GM12878 (cell line): ENCODE measurements around the gene RBMY1B. TPM values are rescaled to one million over a fixed set of nuclear protein-coding genes. Genes with fewer than 3 reads are reported as not detected.

Source experiments
- ATAC-seq: fragments of 200-7000 bp; cut with Tn5 transposase; 3 replicates; pipeline ENCODE4 v1.9.1; 2020; ENCODE audit warnings: mild to moderate bottlenecking, moderate library complexity
- BruUV-seq: library from RNA; stranded (reverse); fragments of 400-500 nt; replicated peaks from 2 replicates; lab custom pipeline; 2021; lab: Mats Ljungman, UMichigan
- CTCF ChIA-PET: fragments of 300-600 bp; sonication (Branson Sonifier 250); formaldehyde crosslinking; extraction: SDS; loops from one replicate; lab custom pipeline; 2021; ENCODE audit warnings: inconsistent platforms; lab: Yijun Ruan, JAX
- POLR2A ChIA-PET: fragments of 350-600 bp; formaldehyde crosslinking; extraction: SDS; loops from one replicate; lab custom pipeline; 2021; ENCODE audit warnings: inconsistent platforms; lab: Charles Lee
- RAD21 ChIA-PET: fragments of 300-600 bp; sonication (Branson Sonifier 250); formaldehyde crosslinking; loops from one replicate; lab custom pipeline; 2023; ENCODE audit warnings: antibody characterized with exemption; ENCODE audit not compliant: unreplicated experiment; lab: Charles Lee
- SMC1A ChIA-PET: fragments of 300-600 bp; sonication (Branson Sonifier 250); formaldehyde crosslinking; loops from one replicate; lab custom pipeline; 2023; ENCODE audit not compliant: unreplicated experiment, uncharacterized antibody; lab: Charles Lee
- DNase-seq: peaks from one replicate; pipeline ENCODE4 v3.0.0-alpha.2; 2011; ENCODE audit warnings: low read depth, low spot score
- FAIRE-seq: peaks from 3 replicates; lab custom pipeline; 2011; peaks lifted over from hg19 to GRCh38; lab: Jason Lieb, UNC
- H2AFZ ChIP-seq: 2 replicates; pipeline ENCODE4 v1.6.0; 2011; ENCODE audit warnings: low read depth, low read length, control low read depth; ENCODE audit not compliant: control insufficient read depth
- H3K27ac ChIP-seq: 2 replicates; pipeline ENCODE4 v1.5.1; 2011; ENCODE audit warnings: control low read depth; ENCODE audit not compliant: control insufficient read depth, insufficient read depth
- H3K27me3 ChIP-seq, 2 experiments: replicated peaks in 1 of 2; 2 replicates each; pipeline versions ENCODE4 v1.6.0 to v1.6.1; 2011; ENCODE audit warnings: low read length in 1 of 2; ENCODE audit not compliant: control insufficient read depth in 2 of 2, insufficient read depth in 2 of 2
- H3K36me3 ChIP-seq, 2 experiments: 2 replicates each; pipeline ENCODE4 v1.5.1; 2011; ENCODE audit warnings: low read length in 1 of 2; ENCODE audit not compliant: control insufficient read depth in 2 of 2, insufficient read depth in 2 of 2
- H3K4me1 ChIP-seq: 2 replicates; pipeline ENCODE4 v1.6.1; 2011; ENCODE audit warnings: mild to moderate bottlenecking, low read length, moderate library complexity, mixed read lengths; ENCODE audit not compliant: control insufficient read depth, insufficient read depth
- H3K4me2 ChIP-seq: 2 replicates; pipeline ENCODE4 v1.6.0; 2011; ENCODE audit warnings: control low read depth; ENCODE audit not compliant: control insufficient read depth, insufficient read depth
- H3K4me3 ChIP-seq: fragments of 200-600 bp; sonication (generic); 2 replicates; pipeline ENCODE4 v1.5.1; 2016
- H3K79me2 ChIP-seq: 2 replicates; pipeline ENCODE4 v1.6.0; 2011; ENCODE audit warnings: low read length; ENCODE audit not compliant: control insufficient read depth, insufficient read depth
- H3K9ac ChIP-seq: 2 replicates; pipeline ENCODE4 v1.8.0; 2011; ENCODE audit warnings: low read length, control low read depth, mixed read lengths; ENCODE audit not compliant: control insufficient read depth, insufficient read depth
- H3K9me3 ChIP-seq: replicated peaks from 3 replicates; pipeline ENCODE4 v1.5.1; 2011; ENCODE audit warnings: mild to moderate bottlenecking, low read length; ENCODE audit not compliant: control insufficient read depth, insufficient read depth
- H4K20me1 ChIP-seq: 2 replicates; pipeline ENCODE4 v1.6.0; 2011; ENCODE audit not compliant: control insufficient read depth, insufficient read depth
- EGR1 ChIP-seq, 2 experiments: IDR thresholded peaks; 1 replicate in 1 of 2; 2 replicates in 1 of 2; pipeline ENCODE4 v1.6.1; 2011 to 2012; ENCODE audit warnings: low read depth in 2 of 2, low read length in 2 of 2, borderline replicate concordance in 1 of 2, mild to moderate bottlenecking in 1 of 2, moderate library complexity in 1 of 2
- FOS ChIP-seq: IDR thresholded peaks from 3 replicates; pipeline ENCODE4 v1.6.1; 2011; ENCODE audit warnings: borderline replicate concordance; ENCODE audit not compliant: insufficient read length; ENCODE audit errors: extremely low read depth
- GATAD2B ChIP-seq: fragments of 450-650 bp; conservative IDR thresholded peaks from 2 replicates; pipeline ENCODE4 v1.6.1; 2017; ENCODE audit warnings: low read depth, mild to moderate bottlenecking, moderate library complexity
- JUND ChIP-seq: IDR thresholded peaks from 2 replicates; pipeline ENCODE4 v1.6.1; 2012; ENCODE audit warnings: low read depth, mild to moderate bottlenecking, low read length, improper control_type of control experiment, moderate library complexity
- KDM1A ChIP-seq: fragments of 200-600 bp; sonication (generic); IDR thresholded peaks from 2 replicates; pipeline ENCODE4 v1.6.1; 2016; ENCODE audit warnings: borderline replicate concordance
- NFIC ChIP-seq: IDR thresholded peaks from 2 replicates; pipeline ENCODE4 v1.6.1; 2012; ENCODE audit warnings: low read depth, mild to moderate bottlenecking, inconsistent platforms, low read length, moderate library complexity
- NR2C1 ChIP-seq: fragments of 450-650 bp; IDR thresholded peaks from 2 replicates; pipeline ENCODE4 v1.6.1; 2017; ENCODE audit warnings: antibody characterized with exemption, mild to moderate bottlenecking, moderate library complexity
- RAD21 ChIP-seq: IDR thresholded peaks from 2 replicates; pipeline ENCODE4 v1.6.1; 2011; ENCODE audit warnings: mild to moderate bottlenecking, low read depth, low read length, moderate library complexity; ENCODE audit not compliant: insufficient read depth
- ZNF274 ChIP-seq: IDR thresholded peaks from one replicate; pipeline ENCODE4 v1.8.0; 2011; ENCODE audit not compliant: insufficient read length, insufficient read depth
- ZZZ3 ChIP-seq: IDR thresholded peaks from 2 replicates; pipeline ENCODE4 v1.6.1; 2011; ENCODE audit warnings: low read depth; ENCODE audit not compliant: control insufficient read depth, insufficient read length
- WGBS: methylation state at CpG from one replicate; pipeline ENCODE4 v1.1.6; 2016; ENCODE audit warnings: low lambda C conversion rate; ENCODE audit not compliant: insufficient replicate concordance, insufficient coverage; ENCODE audit errors: missing lambda C conversion rate; 5-methylcytosine and 5-hydroxymethylcytosine counted together
- in situ Hi-C: fragments of 300-500 bp; cut with MboI; formaldehyde crosslinking; loops from 9 replicates; pipeline ENCODE4 v1.14.3; 2018; ENCODE audit warnings: mixed read lengths
- intact Hi-C: fragments of 100-400 bp; cut with micrococcal nuclease; formaldehyde crosslinking; loops from one replicate; pipeline ENCODE4 v1.14.2; 2022; ENCODE audit not compliant: unreplicated experiment
- polyA plus RNA-seq, 11 experiments: library from polyadenylated mRNA; depleted of rRNA in 4 of 11; unstranded in 6 of 11; stranded (reverse) in 5 of 11; fragments of >200 nt; fragmentation: Nextera tagmentation in 4 of 11; fragmentation: Illumina TruSeq in 1 of 11; extraction: Ambion mirVana in 4 of 11; extraction: Trizol in 1 of 11; gene quantifications; 1 replicate in 1 of 11; 2 replicates in 10 of 11; pipeline versions ENCODE4 v1.2.1 to v1.2.3, GENCODE V29; 2011 to 2016; ENCODE audit warnings: inconsistent platforms in 2 of 11, missing spikeins in 2 of 11, low read depth in 1 of 11
- total RNA-seq, 4 experiments: library from RNA; depleted of rRNA in 3 of 4; stranded (reverse); fragments of >200 nt in 3 of 4; fragmentation: Illumina TruSeq in 1 of 4; extraction: Trizol in 1 of 4; gene quantifications; 2 replicates each; pipeline versions ENCODE4 v1.2.1 to v1.2.3, GENCODE V29; 2013 to 2021
- TF ChIP-seq, protein P1 (sequence below): fragments of 450-650 bp; IDR thresholded peaks from 2 replicates; pipeline ENCODE4 v1.6.1; 2017; ENCODE audit warnings: mild to moderate bottlenecking, moderate library complexity
- TF ChIP-seq, protein P2 (sequence below): fragments of 450-650 bp; IDR thresholded peaks from 2 replicates; pipeline ENCODE4 v1.6.1; 2017; ENCODE audit warnings: borderline replicate concordance
- TF ChIP-seq, protein P3 (sequence below): fragments of 450-650 bp; conservative IDR thresholded peaks from 2 replicates; pipeline ENCODE4 v1.6.1; 2017; ENCODE audit warnings: mild to moderate bottlenecking, moderate library complexity
- TF ChIP-seq, protein P4 (sequence below): fragments of 450-650 bp; IDR thresholded peaks from 2 replicates; pipeline ENCODE4 v1.6.1; 2016; ENCODE audit warnings: mild to moderate bottlenecking
- TF ChIP-seq, protein P5 (sequence below): IDR thresholded peaks from 2 replicates; pipeline ENCODE4 v1.6.1; 2011; ENCODE audit warnings: low read depth, mild to moderate bottlenecking, low read length, moderate library complexity, borderline replicate concordance; ENCODE audit errors: extremely low read depth

RBMY1B gene
- total and polyA plus RNA-seq, 10 of the 15 experiments (the other 5 are each of a cell fraction or from before 2014, with no cell fraction given) = not detected

DNA sequence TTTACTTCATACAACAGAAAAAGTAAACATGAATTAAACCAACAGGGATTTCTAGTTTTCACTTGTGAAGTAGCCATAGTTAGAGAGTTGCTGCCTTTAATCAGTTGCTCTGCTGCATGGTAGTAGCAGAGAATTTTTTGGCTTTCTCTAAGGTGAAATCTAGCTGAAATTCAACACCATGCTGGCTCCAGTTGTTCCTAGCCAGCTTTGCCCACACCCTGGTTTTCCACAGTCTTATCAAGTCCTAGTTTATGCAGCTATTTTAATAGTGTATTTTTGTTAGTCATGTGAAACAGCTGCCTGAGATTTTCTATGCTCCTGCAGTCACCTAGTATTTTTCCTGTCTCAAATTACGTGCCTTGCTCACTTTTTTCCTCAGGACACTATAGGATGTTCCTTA is 28.2 kb upstream of the RBMY1B start:
- no peaks in the 10 kb centered on the region for H3K79me2 ChIP-seq
- DNase-seq (no peak), FAIRE-seq (no peak), ATAC-seq (no peak)
- BruUV-seq = no TSS peak
- no peaks in the 10 kb centered on the region for H4K20me1 ChIP-seq
- intact Hi-C loops (no loop called here), in situ Hi-C loops (no loop called here)
- H3K4me3 ChIP-seq = no peak overlapping the region
- WGBS = no CpG with 5 or more reads among the region's 1 CpG
- no peak overlapping the region for H3K4me2 ChIP-seq
- SMC1A ChIA-PET = no interaction called here
- no peaks in the 10 kb centered on the region for H3K36me3 ChIP-seq
- CTCF ChIA-PET = no interaction called here
- POLR2A ChIA-PET = no interaction called here
- RAD21 ChIA-PET = no interaction called here
- H2AFZ ChIP-seq = no peak overlapping the region
- H3K27ac ChIP-seq = no peak overlapping the region
- no peaks in the 10 kb centered on the region for H3K4me1 ChIP-seq
- TF ChIP-seq, protein P1, sequence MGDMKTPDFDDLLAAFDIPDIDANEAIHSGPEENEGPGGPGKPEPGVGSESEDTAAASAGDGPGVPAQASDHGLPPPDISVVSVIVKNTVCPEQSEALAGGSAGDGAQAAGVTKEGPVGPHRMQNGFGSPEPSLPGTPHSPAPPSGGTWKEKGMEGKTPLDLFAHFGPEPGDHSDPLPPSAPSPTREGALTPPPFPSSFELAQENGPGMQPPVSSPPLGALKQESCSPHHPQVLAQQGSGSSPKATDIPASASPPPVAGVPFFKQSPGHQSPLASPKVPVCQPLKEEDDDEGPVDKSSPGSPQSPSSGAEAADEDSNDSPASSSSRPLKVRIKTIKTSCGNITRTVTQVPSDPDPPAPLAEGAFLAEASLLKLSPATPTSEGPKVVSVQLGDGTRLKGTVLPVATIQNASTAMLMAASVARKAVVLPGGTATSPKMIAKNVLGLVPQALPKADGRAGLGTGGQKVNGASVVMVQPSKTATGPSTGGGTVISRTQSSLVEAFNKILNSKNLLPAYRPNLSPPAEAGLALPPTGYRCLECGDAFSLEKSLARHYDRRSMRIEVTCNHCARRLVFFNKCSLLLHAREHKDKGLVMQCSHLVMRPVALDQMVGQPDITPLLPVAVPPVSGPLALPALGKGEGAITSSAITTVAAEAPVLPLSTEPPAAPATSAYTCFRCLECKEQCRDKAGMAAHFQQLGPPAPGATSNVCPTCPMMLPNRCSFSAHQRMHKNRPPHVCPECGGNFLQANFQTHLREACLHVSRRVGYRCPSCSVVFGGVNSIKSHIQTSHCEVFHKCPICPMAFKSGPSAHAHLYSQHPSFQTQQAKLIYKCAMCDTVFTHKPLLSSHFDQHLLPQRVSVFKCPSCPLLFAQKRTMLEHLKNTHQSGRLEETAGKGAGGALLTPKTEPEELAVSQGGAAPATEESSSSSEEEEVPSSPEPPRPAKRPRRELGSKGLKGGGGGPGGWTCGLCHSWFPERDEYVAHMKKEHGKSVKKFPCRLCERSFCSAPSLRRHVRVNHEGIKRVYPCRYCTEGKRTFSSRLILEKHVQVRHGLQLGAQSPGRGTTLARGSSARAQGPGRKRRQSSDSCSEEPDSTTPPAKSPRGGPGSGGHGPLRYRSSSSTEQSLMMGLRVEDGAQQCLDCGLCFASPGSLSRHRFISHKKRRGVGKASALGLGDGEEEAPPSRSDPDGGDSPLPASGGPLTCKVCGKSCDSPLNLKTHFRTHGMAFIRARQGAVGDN = no peak
- no peak for TF ChIP-seq ZNF274
- no peak for TF ChIP-seq RAD21
- no peak for TF ChIP-seq NFIC
- TF ChIP-seq EGR1 (IDR thresholded peaks at IDR 0.05; ENCODE audit: borderline replicate concordance in 1 of 2, low read depth in 2 of 2, low read length in 2 of 2) = no peak
- no peak for TF ChIP-seq NR2C1
- TF ChIP-seq, protein P2, sequence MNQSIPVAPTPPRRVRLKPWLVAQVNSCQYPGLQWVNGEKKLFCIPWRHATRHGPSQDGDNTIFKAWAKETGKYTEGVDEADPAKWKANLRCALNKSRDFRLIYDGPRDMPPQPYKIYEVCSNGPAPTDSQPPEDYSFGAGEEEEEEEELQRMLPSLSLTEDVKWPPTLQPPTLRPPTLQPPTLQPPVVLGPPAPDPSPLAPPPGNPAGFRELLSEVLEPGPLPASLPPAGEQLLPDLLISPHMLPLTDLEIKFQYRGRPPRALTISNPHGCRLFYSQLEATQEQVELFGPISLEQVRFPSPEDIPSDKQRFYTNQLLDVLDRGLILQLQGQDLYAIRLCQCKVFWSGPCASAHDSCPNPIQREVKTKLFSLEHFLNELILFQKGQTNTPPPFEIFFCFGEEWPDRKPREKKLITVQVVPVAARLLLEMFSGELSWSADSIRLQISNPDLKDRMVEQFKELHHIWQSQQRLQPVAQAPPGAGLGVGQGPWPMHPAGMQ = no peak
- TF ChIP-seq, protein P3, sequence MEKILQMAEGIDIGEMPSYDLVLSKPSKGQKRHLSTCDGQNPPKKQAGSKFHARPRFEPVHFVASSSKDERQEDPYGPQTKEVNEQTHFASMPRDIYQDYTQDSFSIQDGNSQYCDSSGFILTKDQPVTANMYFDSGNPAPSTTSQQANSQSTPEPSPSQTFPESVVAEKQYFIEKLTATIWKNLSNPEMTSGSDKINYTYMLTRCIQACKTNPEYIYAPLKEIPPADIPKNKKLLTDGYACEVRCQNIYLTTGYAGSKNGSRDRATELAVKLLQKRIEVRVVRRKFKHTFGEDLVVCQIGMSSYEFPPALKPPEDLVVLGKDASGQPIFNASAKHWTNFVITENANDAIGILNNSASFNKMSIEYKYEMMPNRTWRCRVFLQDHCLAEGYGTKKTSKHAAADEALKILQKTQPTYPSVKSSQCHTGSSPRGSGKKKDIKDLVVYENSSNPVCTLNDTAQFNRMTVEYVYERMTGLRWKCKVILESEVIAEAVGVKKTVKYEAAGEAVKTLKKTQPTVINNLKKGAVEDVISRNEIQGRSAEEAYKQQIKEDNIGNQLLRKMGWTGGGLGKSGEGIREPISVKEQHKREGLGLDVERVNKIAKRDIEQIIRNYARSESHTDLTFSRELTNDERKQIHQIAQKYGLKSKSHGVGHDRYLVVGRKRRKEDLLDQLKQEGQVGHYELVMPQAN = no peak
- TF ChIP-seq, protein P4, sequence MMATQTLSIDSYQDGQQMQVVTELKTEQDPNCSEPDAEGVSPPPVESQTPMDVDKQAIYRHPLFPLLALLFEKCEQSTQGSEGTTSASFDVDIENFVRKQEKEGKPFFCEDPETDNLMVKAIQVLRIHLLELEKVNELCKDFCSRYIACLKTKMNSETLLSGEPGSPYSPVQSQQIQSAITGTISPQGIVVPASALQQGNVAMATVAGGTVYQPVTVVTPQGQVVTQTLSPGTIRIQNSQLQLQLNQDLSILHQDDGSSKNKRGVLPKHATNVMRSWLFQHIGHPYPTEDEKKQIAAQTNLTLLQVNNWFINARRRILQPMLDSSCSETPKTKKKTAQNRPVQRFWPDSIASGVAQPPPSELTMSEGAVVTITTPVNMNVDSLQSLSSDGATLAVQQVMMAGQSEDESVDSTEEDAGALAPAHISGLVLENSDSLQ = no peak
- TF ChIP-seq GATAD2B = no peak
- TF ChIP-seq, protein P5, sequence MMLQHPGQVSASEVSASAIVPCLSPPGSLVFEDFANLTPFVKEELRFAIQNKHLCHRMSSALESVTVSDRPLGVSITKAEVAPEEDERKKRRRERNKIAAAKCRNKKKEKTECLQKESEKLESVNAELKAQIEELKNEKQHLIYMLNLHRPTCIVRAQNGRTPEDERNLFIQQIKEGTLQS = no peak
- no peak for TF ChIP-seq KDM1A
- TF ChIP-seq FOS = no peak
- TF ChIP-seq JUND = no peak
- TF ChIP-seq ZZZ3 = no peak
- no peaks in the 10 kb centered on the region for H3K27me3 ChIP-seq
- no peaks in the 10 kb centered on the region for H3K9me3 ChIP-seq
- no peak overlapping the region for H3K9ac ChIP-seq
